Daoy (cell line): ENCODE data around the gene SNX9. TPM values are rescaled to one million over a fixed set of nuclear protein-coding genes. Genes with fewer than 3 reads are reported as not detected.
"Not testable (repeated sequence)": the region's sequence is repeated elsewhere in the genome, so short reads cannot be mapped to it uniquely, and the experiment has no call there.

Experiments used
- DNase-seq: peaks from one replicate; pipeline ENCODE4 v3.0.0-alpha.2; 2015; ENCODE audit warnings: low read depth
- total RNA-seq: library from RNA; depleted of rRNA; stranded (reverse); fragments of >200 nt; shearing (Covaris generic); gene quantifications from 2 replicates; pipeline ENCODE4 v1.2.3, GENCODE V29; 2014

Gene SNX9
- total RNA-seq, 1 experiment from 2014 or later, result 47.4 TPM

DNA sequence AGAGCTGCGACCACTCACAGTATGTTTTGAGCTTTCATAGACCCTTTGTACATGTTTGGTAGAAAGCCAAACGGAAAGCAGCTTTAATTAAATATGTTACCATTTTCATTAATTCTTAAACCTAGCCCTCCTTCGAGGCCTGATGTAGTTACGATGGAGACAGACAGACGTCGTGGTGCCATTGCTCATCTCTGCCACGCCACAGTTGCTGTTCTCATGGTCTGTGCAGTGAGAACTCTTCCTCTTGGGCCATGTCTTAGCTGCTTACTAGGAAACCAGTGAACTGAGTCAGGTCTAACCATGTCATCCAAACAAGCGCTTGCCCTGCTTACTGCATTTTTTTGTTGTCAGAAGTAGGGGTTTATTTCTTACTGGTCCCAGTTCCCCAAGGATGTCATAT is 62.8 kb downstream of the SNX9 start:
- DNase-seq, result no peak

DNA sequence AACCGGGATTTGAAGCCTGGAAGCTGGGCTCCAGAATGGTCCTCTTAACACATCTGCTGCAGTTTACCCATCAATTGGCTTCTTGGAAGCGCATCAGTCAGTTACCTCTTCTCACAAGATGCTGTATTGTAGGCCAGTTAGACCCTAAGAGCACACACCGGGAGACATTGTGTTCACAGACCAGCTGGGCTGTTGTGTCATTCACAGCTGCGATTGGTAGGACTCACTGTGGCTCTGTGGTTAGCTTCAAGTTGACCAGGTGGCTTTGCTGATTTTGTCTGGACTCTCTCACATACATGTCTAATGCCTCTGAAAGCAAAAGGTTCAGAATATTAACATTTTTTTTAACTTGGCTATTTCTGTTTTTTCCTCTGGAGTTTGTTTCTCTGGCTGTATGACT is 64.8 kb downstream of the SNX9 start:
- DNase-seq, result no peak

DNA sequence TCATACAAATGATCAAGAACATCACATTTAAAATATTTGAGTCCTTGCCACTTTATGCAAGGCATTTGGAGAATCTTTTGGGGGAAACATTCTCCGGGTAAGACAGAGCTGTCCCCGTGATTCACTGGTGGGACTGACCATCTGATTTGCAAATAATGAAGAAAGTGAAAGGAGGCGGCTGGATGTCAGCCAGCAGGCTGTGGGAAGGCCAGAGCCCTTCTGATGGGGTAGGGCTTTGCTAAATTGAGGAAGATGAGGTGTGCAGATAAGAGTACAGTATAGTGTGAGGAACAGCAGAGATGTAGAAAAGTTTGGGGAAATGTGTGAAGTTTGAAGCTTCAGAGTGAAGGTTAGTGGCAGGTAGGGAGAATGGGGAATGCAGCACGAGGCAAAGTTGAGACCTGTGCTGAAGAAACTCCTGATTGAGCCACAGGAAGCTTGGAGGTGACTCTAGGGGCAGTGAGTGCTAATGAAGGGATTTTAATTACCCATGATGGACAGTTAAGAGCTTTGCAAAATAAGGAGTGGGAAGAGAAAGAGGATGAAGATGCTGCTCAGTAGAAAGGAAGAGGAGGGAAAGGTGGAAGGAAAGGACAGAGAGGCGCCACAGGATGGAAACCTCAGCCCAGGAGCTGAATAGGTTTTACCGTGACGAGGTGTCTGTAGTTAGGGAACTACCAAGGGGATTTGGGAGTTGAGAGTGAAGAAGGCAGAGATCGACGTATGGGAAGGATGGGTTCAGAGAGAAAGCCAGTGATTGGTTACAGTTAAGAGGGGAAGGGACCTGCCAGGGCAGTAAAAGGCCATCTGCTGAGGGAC is 68.7 kb downstream of the SNX9 start:
- no peak for DNase-seq

DNA sequence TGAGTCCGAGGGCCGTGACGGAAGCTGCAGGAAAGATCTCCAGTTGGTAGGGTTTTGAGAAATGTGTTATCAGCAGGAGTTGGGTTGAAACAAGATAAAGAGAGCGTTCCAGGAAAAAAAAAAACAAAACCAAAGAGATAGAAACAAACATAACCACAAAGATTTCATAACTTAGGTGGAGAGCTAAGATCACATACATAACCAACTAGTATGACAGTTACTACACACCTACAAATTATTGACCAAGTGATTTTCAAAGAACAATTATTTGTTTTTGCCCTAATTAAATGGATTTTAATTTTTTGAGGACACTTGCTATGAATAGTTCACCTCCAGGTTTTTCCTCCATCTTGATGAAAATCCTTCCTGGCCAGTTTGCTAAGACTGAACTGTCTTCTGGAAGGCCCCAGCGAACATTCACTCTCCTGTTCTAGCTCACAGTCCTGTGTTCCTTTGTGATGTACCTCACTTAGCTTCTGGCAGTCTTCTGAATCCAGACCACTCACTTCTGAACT is 69.4 kb downstream of the SNX9 start:
- no peak for DNase-seq

DNA sequence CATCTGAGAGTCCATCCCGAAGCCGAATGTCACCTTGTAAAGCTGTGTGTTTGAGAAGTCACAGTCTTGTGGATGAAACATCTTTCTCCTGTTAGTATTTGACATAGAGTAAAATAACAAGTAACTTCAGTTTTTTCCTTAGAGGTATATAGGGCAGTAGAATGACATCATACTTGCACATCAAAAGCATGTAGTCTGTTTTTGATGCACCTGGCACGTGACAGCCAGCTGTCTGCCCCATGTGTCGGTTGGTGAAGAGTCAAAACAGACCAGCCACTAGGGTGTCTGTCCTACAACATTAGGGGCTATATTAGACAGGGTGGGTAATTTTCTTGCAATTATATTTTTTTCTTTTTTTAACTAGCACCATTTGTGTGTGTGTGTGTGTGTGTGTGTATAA is 70.2 kb downstream of the SNX9 start:
- DNase-seq, result no peak

DNA sequence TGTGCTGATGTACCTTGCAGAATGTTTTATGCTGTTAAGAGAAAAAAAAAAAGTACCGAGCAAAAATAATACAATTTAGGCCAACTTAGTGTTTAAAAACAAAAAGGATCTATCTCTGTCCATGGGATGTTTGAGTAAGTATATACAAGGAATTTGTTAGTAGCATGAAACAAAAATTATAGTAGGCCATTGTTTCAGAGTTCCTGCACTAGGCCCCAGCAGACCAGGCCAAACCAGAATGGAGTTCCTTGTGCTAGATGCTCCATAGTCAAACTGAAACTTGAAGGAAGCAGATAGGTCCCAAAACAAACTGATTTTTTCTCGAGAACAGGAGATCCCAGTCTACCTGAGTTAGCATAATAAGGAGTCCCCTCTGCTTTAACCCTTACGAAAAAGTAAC is 72.5 kb downstream of the SNX9 start:
- no peak for DNase-seq

DNA sequence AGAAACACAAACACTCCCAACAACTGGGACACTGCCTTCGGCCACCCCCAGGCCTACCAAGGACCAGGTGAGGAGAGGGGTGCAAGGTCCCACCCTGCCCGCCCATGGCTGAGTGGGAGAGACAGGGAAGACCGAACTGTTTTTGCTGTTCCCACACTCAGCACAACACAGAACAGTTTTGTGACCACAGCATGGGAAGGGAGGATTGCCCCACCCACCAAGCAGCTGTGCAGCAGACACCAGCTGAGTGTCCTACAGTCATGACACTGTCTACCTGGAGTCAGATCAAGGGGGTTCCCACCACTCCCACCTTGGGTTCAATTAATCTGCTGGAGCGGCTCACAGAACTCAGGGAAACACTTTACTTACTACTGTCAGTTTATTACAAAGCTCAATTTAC is 73.9 kb downstream of the SNX9 start:
- DNase-seq, result no peak

DNA sequence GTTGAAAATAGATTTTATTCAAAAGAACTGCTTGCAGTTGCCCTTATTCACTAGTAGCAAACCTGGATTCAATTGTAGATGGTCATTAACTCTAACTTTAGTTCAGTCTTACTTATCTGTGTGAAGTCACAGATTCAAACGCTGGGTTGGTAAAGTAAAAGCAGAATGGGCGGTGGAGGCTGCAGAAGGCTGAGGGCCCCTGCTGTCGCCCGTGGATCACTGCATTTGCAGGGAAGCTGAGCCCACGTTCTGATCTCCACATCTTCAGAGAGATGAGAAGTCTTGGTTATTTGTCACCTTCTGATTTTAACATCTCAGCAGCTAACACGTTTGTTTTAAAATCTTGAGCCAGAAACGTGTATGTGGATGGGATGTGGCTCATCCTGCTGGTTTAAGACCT is 75.1 kb downstream of the SNX9 start:
- DNase-seq, result no peak

DNA sequence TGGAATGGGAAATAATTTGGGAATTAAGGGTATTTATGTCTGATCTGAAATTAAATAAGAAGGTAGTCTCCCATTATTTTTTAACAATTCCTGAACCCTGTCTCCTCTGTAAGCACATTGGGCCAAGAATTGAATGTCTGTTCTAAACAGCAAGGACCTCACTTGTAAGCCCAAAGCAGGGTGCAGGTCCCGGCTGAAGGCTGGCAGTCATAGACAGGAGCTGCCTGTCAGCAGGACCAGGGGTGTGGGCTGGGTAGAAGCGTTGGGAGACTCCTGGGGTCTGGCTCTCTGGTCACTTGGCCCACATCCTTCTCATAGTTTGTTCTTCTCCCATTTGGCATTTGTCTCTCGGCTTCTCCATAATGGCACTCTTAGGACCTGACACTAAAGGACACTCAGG is 75.6 kb downstream of the SNX9 start:
- no peak for DNase-seq

DNA sequence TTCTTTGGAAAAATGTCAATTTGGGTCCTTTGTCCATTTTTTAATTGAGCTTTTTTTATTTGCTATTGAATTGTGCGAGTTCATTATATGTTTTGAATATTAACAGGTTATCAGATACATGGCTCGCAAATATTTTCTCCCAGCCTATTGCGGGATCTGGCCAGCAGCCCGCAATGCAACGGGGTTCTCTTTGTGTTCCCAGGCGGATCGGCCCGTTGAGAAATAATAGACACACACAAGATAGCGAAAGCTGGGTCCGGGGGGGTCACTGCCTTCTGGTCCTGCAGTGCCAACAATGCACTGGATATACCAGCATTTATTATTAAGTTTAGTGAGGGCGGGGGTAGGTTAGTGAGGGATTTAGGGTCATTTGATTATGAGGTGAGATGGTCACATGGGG is 77.2 kb downstream of the SNX9 start:
- not testable (repeated sequence) for DNase-seq

DNA sequence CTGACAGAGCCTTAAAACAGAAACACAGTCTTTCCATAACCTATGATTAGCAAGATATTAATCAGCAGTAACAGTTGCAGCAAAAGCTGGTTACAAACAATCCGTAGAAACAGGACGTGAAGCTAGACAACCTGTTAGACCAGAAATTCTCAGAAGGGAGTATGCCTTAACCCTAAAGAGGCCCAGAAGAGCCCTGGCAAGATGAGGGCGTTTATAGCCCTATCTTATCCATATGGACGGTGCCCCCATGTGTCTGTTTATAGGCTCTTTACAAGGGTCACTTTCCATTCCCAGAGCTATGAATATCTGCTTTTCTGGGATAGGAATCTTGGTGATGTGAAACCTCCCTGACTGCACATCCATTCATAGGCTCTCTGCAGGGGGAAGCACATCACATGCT is 77.7 kb downstream of the SNX9 start:
- not testable (repeated sequence) for DNase-seq

DNA sequence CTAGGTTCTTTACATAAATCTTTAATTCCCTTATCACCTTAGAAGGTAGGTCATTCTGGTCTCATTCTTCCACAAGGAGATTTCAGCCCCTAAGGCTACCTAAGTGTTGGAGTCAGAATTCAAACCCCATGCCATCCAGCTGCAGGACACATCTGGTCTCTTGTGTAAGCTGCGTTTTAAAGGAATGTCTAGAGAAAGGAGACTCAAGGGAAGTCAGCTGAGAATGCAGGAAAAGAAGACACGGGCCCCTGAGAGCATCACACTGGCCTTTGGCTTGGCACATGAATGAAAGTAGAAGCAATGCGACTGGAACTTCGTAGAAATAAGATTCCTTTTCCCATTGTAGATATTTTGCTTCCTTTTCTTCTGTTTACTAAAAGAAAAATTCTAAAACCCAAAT is 82.0 kb downstream of the SNX9 start:
- DNase-seq, result no peak

DNA sequence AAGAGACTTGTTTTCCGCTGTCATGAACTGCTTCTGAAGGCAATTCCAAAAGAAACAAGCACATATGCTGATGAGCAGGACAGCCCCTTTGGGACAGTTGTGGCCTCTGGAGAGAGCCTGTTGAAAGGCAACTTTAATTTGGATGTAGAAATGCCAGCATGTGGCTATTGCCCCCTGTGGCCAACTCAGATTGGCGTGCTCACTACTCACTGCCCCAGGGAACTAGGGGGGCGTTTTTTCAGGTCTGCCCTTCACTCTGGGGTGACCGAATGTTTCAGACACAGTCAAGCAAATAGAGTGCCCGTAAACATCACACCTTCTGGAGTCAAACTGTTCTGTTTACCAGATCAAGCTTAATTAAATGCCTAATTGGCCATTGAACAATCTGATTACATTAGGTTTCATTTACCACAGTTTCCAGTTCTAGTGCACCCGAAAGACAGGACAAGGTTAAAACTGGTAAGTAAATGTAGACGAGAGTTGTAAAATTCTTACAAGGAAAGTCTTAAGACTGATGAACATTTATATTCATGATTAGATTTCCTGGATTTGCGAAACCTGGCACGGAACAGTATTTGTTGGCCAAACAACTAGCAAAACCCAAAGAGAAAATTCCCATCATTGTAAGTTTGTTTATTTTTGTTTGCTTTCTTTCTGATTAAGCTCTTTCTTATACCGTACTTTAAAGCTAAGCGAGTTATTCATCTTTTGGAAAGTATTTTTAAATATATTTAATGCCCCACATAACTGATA is 82.7 kb downstream of the SNX9 start:
- no peak for DNase-seq

DNA sequence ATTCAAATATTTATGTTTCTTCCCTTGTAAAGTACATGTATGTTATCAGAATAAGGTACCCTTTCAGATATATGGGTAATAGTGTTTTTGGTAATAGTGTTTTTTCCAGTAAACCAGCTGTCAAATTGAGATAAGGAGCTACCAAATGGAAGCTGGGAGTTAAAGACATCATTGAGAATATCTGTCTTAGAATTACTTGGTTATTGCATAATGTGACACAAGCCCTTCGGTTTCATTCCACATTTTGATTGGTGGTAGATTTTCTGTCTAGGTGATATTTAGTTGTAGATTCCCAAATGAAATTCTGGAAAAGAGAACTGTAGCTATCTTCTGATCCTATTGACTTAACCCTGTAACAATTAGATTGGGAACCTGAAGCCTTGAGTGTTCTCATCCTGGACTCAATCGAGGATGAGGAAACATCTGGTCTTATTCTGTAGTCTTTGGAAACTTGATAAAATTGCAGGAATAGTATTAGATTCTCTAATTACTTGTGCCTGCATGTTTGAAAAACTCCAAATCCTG is 83.6 kb downstream of the SNX9 start:
- DNase-seq, result no peak

DNA sequence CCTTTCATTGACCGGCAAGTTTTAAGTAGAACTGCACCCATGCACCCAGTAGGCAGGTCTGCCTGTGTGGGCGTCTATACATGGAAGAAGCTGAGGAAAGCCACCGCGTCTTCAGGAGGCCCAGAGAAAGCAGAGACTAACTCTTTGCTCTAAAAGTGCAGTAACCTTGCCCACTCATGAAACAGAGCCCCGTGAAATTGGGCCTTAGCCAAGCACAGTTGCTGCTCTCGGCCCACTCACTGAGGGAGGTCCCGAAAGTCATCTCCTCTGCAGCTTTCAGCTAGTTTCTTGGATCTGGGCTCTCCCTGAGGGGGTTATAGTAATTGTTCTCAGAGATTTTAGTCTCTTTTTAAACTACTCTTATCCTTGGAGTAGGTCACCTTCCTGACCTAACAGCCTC is 84.6 kb downstream of the SNX9 start:
- DNase-seq, result no peak

DNA sequence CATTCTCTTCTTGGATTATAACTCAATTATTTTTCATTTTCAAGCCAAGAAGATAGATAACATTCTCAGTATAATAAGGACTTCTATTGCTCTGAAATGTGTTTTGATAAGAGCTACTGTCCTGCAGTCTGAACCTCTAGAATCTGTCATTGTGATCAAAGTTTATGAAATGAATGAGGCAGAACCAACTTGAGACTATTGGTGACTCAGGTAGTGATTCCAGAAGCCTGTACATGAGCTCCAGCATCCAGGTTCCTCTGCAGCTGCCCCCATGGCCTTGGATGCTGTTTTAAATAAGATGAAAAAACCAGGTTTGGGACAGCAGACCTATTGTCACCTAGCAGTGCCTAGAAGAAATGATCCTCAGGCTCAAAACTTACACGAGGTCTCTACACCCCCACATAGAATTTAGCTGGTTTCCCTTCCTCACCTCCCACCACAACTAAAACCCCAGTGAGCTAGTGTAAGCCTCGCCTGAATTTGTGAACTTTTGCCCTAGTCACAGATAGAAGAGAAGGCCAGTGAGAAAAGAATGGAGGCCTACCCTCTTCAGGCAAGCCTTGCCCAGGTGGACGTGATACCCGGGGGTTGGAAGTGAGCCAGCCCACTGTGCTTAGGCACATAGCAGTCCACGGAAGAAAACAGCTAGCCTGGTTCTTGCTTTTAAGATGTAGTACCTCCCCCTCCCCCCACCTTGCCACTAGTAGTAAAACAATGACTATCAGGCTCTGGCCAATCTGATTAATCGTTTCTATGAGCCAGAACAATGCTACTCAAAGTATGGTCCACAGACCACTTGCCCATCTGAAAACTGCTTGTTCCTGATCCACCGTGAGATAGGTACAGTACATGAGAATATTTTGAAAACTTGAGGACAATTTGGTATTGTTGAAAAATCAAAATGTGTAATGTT is 85.6 kb downstream of the SNX9 start:
- DNase-seq, result no peak

DNA sequence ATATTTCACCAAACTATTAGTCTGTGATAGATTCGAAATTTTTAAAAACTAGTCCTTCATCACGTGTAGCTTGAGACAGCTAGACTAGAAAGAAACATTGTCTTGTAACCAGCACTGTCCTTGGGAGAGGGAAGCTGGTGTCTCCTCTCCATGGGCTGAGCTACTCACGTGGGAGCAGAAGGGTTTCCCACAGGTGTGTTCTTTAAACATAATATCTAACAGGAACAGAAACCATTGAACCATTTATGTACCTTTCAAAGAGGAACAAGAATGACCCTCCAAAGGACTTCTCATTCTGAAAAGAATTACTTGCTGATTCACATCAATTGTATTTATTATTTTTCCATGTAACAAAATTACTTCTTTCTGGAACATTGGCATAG is 86.2 kb downstream of the SNX9 start:
- no peak for DNase-seq

DNA sequence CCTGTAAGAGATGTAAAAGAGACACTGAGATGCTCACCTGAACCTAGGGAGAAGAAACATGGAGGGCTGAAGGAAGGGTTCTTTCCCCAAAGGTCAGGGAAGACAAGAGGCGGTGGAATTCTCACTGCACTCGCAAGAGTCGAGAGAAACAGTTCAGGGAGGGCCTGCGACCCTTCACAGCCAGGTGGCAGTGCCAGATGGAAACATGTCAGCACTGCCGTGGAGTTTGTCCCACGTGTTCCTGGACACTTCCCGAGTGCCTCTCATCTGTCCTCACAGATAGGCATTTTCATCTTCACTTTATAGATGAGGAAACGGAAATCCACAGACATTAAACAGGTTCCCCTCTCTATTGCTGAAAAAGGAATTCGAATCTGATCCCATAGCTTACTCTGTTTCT is 88.2 kb downstream of the SNX9 start:
- no peak for DNase-seq

DNA sequence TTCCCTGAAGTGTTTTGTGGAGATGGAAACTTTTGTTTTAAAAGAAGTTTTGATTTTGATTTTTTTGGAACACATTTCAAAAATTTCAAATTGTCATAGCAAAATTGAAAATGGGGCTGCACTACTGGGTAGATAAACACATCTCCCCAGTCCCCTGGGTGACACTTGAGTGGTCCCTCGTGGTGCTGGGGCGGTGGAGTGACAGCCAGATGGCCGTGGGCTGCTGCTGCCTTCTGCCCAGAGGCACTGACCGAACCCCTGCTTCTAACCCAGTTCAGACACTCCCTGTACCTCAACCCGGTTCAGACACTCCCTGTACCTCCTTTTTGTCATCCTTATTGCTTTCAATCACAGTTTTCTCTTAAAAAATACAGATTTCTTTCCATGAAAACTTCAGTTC is 88.7 kb downstream of the SNX9 start:
- no peak for DNase-seq

DNA sequence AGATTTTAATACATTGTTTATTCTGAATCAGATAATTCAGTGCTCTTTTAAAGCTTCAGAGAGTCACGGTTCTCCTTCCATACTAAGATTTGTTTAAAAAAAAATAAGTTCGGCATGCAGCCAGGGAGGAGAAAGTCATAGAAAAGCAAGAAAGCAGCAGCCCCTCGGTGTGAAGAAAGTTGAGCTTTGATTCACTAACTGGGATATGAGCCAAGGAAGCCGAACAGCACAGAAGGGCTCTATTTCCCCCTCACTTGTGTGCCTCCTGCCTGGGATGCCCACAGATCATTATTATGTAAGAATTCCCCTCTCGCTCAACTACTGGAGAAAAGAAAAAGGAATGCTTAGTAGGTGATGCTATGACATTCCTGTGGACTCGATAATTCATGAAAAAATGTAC is 89.3 kb downstream of the SNX9 start:
- DNase-seq, result peak; percentile 75

DNA sequence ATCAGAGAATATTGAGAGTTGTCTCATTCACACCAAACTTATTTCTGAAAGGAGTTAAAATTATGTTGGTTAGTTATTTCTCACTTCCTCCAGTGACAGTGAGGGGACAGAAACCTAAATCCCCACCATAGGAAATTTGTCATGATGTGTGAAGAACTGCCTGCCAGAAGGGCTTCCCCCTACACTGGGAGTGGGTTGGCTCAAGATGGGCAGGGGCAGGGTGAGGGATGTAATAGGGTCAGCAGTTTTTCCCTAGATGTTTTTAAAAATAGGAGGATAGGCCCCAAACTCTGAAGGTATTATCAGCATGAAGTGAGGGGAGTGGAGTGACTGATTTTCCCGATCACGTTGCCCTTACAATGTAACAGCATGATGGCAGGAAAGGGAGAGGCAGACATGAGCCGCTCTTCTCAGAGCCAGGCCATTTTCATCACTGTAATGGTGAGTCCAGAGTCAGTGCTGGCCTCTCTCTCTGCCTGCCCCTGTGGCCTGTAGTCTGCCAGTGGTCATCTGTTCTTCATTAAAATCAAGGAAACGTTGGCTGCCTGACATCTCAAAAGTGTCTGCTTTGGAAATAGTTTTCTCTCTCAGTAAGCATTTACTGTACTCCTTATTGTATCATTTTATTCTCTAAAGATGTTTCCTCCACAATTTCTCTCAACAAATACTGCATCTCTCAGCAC is 98.8 kb downstream of the SNX9 start:
- no peak for DNase-seq
